OCI-LY1 (cell line): ENCODE measurements around the gene TMC4.

Source experiments
- CTCF ChIP-seq: fragments of 200-600 bp; sonication (generic), shearing (Covaris generic); IDR thresholded peaks from 2 replicates; pipeline ENCODE4 v1.5.1; 2017; ENCODE audit warnings: mild to moderate bottlenecking, antibody characterized with exemption, low read length, moderate library complexity, mixed read lengths
- EZH2 ChIP-seq: fragments of 200-600 bp; sonication (generic), shearing (Covaris generic); IDR thresholded peaks from 2 replicates; pipeline ENCODE4 v1.8.0; 2017; ENCODE audit warnings: borderline replicate concordance, mixed run types, mild to moderate bottlenecking, antibody characterized with exemption, low read length, moderate library complexity, mixed read lengths

GRCh38 chr19:54165222-54165621, 7.7 kb downstream of the TMC4 start:
- TF ChIP-seq CTCF = no peak
- no peak for TF ChIP-seq EZH2
